Activated CD8-positive, alpha-beta memory T cell treated with anti-CD3 and anti-CD28 coated beads, Interleukin-2, amount 50 U/mL, for 4 hours (primary cell): Measurements from ENCODE around the gene HOOK2.
"Not testable (repeated sequence)": the region's sequence is repeated elsewhere in the genome, so short reads cannot be mapped to it uniquely, and the experiment has no call there.

Source experiments
- DNase-seq: peaks from one replicate; pipeline ENCODE4 v3.0.0-alpha.2; 2020

Gene HOOK2, protein sequence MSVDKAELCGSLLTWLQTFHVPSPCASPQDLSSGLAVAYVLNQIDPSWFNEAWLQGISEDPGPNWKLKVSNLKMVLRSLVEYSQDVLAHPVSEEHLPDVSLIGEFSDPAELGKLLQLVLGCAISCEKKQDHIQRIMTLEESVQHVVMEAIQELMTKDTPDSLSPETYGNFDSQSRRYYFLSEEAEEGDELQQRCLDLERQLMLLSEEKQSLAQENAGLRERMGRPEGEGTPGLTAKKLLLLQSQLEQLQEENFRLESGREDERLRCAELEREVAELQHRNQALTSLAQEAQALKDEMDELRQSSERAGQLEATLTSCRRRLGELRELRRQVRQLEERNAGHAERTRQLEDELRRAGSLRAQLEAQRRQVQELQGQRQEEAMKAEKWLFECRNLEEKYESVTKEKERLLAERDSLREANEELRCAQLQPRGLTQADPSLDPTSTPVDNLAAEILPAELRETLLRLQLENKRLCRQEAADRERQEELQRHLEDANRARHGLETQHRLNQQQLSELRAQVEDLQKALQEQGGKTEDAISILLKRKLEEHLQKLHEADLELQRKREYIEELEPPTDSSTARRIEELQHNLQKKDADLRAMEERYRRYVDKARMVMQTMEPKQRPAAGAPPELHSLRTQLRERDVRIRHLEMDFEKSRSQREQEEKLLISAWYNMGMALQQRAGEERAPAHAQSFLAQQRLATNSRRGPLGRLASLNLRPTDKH

DNA sequence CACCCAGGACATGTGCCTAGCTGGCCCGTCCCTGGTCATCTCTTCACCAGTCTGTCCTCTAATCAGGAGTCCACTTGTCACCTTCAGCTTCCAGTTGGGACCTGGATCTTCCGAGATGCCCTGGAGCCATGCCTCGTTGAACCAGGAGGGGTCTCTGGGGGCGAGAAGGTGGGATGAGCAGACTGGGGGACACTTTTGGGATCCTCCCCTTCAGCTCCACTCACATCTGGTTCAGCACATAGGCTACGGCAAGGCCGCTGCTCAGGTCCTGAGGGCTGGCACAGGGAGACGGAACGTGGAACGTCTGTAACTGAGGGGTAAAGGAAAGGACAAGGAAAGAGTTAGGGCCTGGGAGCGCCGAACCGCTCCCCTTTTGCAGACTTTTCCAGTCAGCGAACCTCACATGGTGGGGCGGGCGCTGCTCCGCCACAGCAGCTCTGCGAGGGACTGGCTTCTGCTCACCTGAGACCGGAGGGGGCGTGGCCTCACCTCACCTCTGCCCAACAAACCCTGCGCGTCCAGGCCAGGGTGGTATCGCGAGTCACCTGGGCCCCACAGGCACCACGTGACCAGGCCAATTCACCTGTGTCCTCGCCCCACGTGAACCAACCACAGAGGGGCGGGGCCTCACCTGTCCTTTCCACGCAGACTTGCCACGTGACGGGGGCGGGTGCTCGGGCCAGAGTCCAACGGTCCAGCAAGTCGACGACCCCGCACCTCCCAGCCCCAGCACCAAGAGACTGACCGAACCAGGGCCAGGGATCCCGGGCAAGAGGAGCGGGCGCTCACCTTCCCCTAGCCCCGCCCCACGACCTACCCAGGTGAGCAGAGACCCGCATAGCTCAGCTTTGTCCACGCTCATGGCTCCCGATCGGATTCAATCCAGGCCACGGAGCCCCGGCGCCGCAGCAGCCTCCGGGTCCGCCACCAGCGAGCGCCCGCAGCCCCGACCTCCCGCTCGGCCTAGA, at the start of gene HOOK2:
TSS of gene HOOK2 (minus strand) at position 965 of the 968 bp plus-strand sequence. CDS start at position 862, 103 bp downstream.
- peak; percentile 49 for DNase-seq

- DNase-seq: no peak
These were observed 46.4 kb upstream of the HOOK2 start for GRCh38 chr19:12821761-12822160.

DNA sequence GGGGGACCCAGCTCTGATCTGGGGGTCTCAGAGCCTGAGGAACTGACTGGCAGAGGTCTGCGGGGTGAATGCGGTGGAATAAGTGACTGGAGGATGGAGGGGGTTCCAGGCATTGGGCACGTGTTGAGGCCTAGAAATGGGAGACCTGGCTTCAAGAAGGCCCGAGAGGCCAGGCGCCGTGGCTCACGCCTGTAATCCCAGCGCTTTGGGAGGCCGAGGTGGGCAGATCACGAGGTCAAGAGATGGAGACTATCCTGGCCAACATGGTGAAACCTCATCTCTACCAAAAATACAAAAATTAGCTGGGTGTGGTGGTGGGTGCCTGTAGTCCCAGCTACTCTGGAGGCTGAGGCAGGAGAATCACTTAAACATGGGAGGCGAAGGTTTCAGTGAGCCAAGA, 42.5 kb upstream of the HOOK2 start:
- not testable (repeated sequence) for DNase-seq

- DNase-seq: not testable (repeated sequence)
These were observed 41.8 kb upstream of the HOOK2 start for GRCh38 chr19:12817188-12817587.

DNA sequence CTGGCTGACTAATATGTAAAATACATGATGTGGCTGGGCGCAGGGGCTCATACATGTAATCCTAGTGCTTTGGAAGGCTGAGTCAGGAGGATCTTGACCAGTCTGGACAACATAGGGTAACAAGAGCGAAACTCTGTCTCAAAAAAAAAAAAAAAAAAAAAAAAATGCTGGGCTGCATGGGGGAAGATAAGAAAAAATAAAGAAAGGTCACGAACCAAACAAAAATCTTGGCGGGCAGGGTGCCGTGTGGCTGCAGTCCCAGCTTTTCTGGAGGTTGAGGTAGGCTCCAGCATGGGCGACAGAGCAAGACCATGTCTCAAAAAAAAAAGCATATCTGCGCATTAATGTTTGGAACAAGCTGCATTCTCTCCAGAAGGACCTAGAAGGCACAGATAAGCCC, 39.7 kb upstream of the HOOK2 start:
- DNase-seq: no peak

DNA sequence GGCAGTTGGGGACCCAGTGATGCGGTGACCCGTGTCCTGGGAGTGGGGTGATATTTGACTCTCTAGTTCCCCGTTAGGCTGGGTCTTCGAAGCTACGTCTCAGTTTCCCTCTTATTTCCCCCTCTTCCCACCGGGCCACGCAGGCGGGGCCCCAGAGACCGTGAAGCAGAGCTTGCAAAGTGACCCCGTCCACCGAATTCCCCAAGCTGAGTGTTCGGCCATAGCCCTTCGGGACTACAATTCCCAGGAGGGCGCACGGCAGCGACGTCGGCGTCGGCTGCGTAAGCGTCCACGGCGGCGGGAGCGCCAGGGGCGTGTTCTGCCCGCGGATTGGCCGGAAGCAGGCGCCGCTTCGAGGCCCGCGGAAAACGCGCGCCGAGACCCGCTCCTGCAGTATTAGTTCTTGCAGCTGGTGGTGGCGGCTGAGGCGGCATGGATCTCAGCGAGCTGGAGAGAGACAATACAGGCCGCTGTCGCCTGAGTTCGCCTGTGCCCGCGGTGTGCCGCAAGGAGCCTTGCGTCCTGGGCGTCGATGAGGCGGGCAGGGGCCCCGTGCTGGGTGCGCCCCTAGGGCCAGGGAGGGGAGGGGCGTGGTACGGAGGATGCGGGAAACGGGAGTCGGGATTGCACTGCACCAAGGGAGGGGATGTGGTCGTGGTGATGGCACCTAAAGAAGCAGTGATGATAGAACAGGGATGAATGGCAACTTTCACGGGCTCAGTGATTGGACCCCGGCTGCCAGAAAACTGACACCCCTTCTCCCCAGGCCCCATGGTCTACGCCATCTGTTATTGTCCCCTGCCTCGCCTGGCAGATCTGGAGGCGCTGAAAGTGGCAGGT, 31.1 kb upstream of the HOOK2 start, which contains the start of gene RNASEH2A:
TSS of gene RNASEH2A (plus strand) at position 343 of the 840 bp plus-strand sequence. CDS start at position 433, 90 bp downstream.
- DNase-seq: peak; percentile 88

DNA sequence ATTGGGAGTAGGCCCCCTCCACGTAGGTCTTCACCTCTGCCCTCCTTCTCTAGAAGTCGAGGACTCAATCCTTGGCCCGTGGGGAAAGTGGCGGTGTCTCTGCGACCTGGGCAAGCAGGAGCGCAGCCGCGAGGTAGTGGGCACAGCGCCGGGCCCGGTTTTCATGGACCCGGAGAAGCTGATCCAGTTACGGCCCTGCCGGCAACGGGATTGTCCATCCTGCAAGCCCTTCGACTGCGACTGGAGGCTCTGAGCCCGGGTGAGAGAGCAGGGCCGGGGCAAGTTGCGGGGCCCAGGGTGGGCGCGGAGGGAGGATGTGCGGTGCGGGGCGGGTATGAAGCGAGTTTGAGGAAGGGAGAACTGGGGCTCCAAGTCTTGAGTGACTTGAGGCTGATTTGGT, 28.7 kb upstream of the HOOK2 start:
- DNase-seq: no peak

GRCh38 chr19:12802267-12803106, 27.1 kb upstream of the HOOK2 start:
- DNase-seq: no peak

GRCh38 chr19:12801466-12802266, 26.3 kb upstream of the HOOK2 start, which contains the start of the genes PRDX2 and THSD8:
PRDX2 (minus strand) TSS chr19:12801800; CDS start chr19:12801261, 539 bp downstream.
THSD8 (plus strand) TSS chr19:12802069; CDS start chr19:12802072, 3 bp downstream.
- peak; percentile 63 for DNase-seq

DNA sequence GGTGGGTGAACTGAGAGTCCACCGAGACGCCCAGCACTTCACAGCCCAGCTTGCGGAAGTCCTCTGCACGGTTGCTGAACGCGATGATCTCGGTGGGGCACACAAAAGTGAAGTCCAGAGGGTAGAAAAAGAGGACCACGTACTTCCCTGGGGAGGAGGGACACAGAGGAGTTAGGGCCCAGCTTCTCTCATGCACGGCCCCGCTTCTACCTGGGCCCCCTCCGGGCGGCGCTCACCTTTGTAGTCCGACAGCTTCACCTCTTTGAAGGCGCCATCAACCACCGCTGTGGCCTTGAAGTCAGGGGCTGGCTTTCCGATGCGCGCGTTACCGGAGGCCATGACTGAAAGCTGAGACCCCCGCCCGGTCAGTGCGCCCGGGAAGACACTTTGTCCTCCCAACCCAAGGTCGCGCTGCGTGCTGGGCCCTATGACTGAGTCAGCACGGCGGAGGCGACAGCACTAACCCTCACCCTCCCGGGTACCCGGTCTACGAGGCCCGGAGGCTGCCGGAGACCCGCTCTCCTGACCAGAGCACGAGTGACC, 25.6 kb upstream of the HOOK2 start:
- DNase-seq: no peak

- DNase-seq: no peak
These were observed 25.1 kb upstream of the HOOK2 start for GRCh38 chr19:12800466-12800770.

DNA sequence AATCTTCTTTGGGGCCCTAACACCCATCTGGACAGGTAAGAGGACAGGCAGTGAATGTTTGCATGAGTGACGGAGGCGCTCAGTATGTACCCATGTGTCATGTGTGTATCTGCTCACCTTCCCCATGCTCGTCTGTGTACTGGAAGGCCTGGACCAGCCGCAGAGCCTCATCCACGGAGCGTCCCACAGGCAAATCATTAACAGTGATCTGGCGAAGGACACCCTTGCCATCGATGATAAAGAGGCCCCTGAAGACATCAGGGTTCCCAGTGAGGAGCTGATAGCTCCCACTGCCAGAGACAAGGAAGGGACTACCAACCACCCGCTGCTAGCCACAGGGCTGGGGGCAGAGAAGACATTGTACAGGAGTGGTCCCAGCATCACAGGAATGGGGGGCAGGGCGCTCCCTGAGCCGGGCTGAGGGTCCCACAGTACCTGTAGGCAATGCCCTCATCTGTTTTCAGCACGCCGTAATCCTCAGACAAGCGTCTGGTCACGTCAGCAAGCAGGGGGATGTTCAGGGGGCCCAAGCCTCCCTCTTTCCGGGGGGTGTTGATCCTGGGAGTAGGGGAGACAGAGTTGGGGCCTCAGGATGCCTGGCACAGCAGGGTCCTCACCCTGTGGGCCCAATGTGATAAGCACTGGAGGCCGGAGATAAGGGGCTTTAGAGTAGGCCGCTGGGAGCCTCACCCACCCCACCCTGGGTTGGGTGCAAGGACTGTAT, 24.6 kb upstream of the HOOK2 start:
- DNase-seq: no peak

- DNase-seq: not testable (repeated sequence)
These were observed 22.3 kb upstream of the HOOK2 start for GRCh38 chr19:12797607-12798006.

DNA sequence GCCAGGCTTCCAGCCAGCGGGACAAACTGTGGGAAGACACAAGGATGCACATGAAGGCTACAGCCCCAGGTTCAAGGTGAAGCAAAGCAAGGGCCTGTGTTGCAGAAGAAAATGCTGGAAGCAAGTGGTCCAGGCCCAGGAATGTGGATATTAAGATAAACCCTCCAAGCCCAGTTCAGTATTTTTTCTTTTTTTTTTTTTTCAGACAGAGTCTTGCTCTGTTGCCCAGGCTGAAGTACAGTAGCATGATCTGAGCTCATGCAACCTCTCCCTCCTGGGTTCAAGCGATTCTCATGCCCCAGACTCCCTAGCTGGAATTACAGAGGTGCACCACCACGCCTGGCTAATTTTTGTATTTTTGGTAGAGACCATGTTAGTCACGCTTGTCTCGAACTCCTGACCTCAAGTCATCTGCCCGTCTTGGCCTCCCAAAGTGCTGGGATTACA, 21.8 kb upstream of the HOOK2 start:
- no peak for DNase-seq

DNA sequence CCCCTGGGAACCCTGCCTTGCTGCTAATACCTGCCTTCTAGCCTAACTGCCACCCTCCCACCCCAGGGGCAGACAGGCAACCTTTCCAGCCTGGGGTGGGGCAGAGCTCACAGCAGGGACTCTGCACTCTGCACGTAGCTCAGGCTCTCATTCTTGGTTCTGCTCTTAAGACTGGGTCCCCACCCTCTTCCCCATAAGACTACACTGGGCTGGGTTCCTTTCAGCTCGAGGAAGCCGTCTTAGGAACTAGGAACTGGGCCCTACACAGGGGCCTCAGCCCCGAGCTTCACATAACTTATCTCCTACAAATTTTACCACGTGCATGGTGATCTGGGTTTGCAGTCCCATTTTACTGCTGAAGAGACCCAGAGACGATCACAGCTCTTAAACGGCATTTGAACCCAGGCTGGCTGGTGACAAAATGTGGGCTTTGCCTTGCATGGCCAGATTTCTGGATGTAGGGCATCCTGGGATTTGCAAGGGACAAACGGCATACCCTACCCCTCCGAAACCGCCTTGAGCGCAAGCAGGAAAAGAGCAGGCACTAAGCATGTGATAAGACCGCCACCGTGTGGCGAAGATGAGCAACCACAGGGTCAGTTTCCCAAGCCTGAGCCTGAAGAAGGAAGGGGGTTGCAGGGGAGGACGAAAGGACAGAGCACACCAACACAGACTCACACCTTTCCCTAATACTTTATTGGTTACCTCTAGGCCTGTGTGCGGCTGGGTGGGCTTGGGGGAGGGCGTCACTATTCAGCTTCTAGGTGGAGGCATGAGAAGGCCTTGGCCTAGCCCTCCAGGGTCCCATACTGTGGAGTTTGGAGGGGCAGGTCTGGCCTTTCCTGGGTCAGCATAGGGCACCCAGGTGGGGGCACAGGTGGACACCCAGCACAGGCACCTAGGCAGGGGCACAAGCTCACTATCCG, 21.1 kb upstream of the HOOK2 start:
- peak; percentile 78 for DNase-seq

- no peak for DNase-seq
These were observed 19.6 kb upstream of the HOOK2 start for GRCh38 chr19:12794971-12795381.

DNA sequence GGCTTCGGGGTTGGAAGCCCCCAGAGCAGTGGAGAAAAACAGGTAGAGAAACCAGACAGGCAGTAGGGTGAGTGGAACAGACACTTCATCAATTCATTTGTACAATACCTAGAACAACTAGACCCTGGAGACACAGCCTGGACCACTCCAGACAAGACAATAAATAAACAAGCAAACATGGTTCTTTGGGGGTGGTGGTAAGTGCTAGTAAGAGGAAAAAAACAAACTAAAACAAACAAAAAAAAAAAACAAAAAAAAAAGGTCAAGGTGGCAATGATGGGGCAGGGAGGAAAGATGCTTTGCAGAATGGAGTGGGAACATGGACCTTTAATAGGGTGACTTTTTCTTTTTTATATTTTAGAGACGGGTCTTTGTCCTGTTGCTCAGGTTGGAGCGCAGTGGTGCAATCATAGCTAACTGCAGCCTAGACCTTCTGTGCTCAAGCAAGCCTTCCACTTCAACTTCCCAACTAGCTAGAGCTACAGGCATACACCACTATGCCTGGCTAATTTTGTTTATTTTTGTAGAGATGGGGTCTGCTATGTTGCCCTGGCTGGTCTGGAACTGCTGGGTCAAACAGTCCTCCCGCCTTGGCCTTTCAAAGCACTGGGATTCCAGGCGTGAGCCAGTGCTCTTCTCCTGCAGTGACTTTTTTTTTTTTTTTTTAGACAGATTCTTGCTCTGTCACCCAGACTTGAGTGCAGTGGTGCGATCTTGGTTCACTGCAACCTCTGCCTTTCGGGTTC, 19.0 kb upstream of the HOOK2 start:
- DNase-seq: no peak
